Measurements from ENCODE around the gene QPCT.
A peak's percentile ranks its signal among the peaks of the same experiment; 100 is the strongest.

QPCT gene

DNA sequence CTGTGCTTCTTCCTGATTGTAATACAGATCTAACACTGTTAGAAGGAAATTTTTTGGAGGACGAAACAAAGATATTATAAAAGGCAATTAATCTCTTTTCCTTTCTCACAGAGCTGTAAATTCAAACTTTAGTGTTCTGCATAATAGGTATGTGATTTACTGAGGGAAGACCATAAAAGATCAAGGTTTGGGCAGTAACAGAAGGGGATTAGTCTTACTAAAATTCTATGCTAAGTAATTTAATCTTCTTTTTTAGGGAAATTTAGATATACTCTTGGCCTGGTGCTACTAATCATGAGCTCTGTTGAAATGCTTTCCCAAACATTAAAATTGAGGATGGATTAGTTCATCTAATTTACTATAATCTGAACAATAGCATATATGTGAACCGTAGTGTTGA, 8.8 kb upstream of the QPCT start:
- H3K27ac ChIP-seq, result no peak overlapping the region
- TF ChIP-seq CTCF (conservative IDR thresholded peaks at IDR 0.05), result no peak

GRCh38 chr2:37337620-37338280, 6.7 kb upstream of the QPCT start:
- no peak overlapping the region for H3K27ac ChIP-seq
- no peak for TF ChIP-seq CTCF (conservative IDR thresholded peaks at IDR 0.05)

GRCh38 chr2:37338933-37339332, 5.5 kb upstream of the QPCT start:
- TF ChIP-seq CTCF (conservative IDR thresholded peaks at IDR 0.05), result no peak
- H3K27ac ChIP-seq, result no peak overlapping the region

DNA sequence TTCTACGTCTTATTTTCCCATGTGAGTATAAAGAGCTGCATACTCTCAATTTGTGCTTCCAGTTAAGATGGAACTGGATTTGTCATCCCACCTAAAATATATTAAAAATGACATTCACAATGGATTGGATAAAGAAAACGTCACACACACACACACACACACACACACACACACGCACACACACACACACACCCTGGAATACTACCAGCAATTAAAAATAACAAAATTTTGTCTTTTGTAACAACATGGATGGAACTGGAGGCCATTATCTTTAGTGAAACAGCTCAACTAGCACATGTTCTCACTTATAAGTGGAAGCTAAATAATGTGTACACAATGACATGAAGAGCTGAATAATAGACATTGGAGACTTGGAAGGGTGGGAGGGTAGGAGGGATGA, 3.8 kb upstream of the QPCT start:
- H3K27ac ChIP-seq, result no peak overlapping the region
- no peak for TF ChIP-seq CTCF (conservative IDR thresholded peaks at IDR 0.05)

- H3K27ac ChIP-seq, result no peak overlapping the region
- no peak for TF ChIP-seq CTCF (conservative IDR thresholded peaks at IDR 0.05)
Observed at GRCh38 chr2:37342591-37343220, 1.7 kb upstream of the QPCT start.

DNA sequence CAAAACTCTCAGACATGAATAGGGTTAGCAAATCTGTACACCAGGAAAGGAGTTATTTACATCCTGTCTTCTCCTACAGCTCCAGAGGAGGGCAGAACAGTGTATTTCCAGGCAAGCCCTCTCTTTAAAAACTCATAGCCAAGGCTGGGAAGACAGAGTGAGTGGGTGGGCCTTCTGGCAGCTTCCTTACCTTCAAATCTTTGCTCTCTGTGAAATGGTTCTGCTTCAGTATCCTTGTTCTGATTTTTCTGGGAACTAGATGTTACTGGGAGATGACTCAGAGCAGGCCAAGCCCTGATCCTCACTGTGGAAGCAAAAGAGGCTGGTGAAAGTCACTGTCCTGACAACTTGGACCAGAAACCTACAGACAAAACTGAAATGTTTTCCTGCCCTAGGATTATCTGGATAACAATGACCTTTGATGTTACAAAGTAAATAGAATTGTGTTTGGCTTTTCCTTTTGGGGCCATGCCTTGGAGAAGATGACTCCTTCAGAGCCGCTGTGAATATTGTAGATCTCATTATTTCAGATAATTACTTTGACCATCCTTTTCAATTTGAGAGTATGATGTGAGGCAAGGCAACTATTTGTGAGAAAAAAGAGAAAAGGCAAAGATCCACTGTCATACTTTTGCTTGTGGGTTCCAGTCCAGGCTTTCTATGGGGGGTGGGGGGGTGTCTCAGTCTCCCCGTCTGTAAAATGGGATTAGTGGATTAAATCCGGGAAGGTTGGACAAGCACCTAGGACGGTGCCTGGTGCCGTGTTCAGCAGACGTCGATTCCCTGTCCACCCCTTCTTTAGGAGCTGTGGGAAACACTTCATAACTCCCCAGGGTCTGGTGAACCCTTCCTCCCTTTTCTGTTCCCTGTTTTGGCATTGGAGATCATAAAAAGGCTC, 644 bp upstream of the QPCT start:
- TF ChIP-seq CTCF (conservative IDR thresholded peaks at IDR 0.05), result peak; percentile 48

GRCh38 chr2:37348155-37348554, 3.7 kb downstream of the QPCT start:
- TF ChIP-seq CTCF (conservative IDR thresholded peaks at IDR 0.05), result no peak

More for the DNA sequence above, 644 bp upstream of the QPCT start:
- H3K27ac ChIP-seq, result peak overlapping the region; percentile 70

More at GRCh38 chr2:37348155-37348554, 3.7 kb downstream of the QPCT start:
- no peak overlapping the region for H3K27ac ChIP-seq
